ENCODE data around the gene CUL4A.

DNA sequence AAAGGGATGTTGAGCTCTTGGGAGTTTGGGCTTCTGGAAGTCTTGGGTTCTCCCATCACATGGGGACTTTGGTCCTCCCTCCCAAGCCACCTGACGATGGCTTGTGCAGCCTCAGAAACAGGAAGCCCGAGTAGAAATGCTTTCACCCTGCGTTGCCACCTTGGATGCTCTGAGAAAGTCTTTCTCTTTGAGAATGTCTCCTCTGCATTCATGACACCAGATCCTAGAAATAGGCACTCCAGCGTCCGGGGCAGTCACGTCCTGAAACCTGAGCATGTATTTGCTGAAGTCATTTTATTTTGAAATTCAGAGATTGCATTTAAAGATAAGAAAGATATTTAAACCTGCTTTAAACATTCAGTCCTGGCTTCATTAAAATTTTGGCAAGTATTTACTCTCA, 34.4 kb downstream of the CUL4A start:
- TF ChIP-seq, protein P1, sequence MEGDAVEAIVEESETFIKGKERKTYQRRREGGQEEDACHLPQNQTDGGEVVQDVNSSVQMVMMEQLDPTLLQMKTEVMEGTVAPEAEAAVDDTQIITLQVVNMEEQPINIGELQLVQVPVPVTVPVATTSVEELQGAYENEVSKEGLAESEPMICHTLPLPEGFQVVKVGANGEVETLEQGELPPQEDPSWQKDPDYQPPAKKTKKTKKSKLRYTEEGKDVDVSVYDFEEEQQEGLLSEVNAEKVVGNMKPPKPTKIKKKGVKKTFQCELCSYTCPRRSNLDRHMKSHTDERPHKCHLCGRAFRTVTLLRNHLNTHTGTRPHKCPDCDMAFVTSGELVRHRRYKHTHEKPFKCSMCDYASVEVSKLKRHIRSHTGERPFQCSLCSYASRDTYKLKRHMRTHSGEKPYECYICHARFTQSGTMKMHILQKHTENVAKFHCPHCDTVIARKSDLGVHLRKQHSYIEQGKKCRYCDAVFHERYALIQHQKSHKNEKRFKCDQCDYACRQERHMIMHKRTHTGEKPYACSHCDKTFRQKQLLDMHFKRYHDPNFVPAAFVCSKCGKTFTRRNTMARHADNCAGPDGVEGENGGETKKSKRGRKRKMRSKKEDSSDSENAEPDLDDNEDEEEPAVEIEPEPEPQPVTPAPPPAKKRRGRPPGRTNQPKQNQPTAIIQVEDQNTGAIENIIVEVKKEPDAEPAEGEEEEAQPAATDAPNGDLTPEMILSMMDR (IDR thresholded peaks at IDR 0.05) = no peak
- TF ChIP-seq POLR2AphosphoS5 (IDR thresholded peaks at IDR 0.05; ENCODE audit: low read depth, low read length) = no peak
- no peak for TF ChIP-seq RFX5 (IDR thresholded peaks at IDR 0.05; ENCODE audit: low read length)
- TF ChIP-seq, protein P2, sequence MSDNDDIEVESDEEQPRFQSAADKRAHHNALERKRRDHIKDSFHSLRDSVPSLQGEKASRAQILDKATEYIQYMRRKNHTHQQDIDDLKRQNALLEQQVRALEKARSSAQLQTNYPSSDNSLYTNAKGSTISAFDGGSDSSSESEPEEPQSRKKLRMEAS (IDR thresholded peaks at IDR 0.05; ENCODE audit: low read depth) = no peak
- TF ChIP-seq, protein P3, sequence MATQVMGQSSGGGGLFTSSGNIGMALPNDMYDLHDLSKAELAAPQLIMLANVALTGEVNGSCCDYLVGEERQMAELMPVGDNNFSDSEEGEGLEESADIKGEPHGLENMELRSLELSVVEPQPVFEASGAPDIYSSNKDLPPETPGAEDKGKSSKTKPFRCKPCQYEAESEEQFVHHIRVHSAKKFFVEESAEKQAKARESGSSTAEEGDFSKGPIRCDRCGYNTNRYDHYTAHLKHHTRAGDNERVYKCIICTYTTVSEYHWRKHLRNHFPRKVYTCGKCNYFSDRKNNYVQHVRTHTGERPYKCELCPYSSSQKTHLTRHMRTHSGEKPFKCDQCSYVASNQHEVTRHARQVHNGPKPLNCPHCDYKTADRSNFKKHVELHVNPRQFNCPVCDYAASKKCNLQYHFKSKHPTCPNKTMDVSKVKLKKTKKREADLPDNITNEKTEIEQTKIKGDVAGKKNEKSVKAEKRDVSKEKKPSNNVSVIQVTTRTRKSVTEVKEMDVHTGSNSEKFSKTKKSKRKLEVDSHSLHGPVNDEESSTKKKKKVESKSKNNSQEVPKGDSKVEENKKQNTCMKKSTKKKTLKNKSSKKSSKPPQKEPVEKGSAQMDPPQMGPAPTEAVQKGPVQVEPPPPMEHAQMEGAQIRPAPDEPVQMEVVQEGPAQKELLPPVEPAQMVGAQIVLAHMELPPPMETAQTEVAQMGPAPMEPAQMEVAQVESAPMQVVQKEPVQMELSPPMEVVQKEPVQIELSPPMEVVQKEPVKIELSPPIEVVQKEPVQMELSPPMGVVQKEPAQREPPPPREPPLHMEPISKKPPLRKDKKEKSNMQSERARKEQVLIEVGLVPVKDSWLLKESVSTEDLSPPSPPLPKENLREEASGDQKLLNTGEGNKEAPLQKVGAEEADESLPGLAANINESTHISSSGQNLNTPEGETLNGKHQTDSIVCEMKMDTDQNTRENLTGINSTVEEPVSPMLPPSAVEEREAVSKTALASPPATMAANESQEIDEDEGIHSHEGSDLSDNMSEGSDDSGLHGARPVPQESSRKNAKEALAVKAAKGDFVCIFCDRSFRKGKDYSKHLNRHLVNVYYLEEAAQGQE (IDR thresholded peaks at IDR 0.05; ENCODE audit: low read depth, low read length) = no peak
- TF ChIP-seq, protein P4, sequence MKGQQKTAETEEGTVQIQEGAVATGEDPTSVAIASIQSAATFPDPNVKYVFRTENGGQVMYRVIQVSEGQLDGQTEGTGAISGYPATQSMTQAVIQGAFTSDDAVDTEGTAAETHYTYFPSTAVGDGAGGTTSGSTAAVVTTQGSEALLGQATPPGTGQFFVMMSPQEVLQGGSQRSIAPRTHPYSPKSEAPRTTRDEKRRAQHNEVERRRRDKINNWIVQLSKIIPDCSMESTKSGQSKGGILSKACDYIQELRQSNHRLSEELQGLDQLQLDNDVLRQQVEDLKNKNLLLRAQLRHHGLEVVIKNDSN (IDR thresholded peaks at IDR 0.05; ENCODE audit: borderline replicate concordance, low read depth) = no peak
- TF ChIP-seq EZH2phosphoT487 (IDR thresholded peaks at IDR 0.05; ENCODE audit: borderline replicate concordance, low read depth) = no peak
- TF ChIP-seq FOXM1 (IDR thresholded peaks at IDR 0.05; ENCODE audit: low read depth) = no peak
